ENCODE results near the gene APOC4.

DNA sequence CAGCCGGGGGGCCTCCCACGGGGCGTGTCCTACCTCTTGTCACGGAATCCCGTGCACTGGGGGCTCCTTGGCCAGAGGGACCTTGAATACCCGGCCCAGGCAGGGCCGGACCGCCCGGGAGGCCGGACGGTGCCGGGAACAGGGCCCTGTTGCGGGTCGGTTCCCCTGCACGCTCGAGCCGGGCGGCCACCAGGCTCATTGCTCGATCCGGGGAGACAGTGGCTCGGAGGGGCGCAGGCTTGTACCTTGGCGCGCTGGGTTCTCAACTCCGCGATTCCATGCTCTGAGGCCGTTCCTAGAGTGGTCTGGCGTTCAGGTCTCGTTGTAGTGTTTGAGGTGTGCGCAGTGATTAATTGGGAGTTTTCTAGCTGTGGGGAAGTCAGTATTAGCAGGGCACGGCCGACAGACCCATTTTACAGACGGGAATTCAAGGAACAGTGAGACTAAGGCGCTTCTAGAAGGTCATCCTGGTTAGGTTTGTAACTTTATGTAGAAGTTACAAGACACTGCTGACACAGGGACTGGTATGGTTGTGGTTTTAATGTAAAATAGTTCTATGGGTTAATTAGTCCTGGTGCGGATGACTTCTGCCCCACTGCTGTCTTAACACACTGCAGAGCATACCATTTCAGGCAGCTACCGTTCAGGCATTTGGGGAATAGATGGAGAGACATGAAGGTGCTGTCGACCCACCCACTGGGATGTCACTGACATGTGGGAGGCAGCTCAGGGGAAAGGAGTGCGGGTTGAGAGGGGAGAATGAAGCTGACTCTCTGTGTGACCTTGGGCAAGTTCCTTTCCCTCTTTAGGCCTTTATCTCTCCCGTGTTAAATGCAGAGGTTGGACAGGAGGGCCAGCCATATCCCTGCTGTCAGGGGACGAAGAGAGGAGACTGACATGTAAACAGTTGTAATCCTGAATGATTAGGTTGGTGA is 13.7 kb downstream of the APOC4 start:
- TF ChIP-seq POLR2AphosphoS5 (IDR thresholded peaks at IDR 0.05) (no peak), POLR2A (IDR thresholded peaks at IDR 0.05) (no peak)
- TF ChIP-seq, protein P1, sequence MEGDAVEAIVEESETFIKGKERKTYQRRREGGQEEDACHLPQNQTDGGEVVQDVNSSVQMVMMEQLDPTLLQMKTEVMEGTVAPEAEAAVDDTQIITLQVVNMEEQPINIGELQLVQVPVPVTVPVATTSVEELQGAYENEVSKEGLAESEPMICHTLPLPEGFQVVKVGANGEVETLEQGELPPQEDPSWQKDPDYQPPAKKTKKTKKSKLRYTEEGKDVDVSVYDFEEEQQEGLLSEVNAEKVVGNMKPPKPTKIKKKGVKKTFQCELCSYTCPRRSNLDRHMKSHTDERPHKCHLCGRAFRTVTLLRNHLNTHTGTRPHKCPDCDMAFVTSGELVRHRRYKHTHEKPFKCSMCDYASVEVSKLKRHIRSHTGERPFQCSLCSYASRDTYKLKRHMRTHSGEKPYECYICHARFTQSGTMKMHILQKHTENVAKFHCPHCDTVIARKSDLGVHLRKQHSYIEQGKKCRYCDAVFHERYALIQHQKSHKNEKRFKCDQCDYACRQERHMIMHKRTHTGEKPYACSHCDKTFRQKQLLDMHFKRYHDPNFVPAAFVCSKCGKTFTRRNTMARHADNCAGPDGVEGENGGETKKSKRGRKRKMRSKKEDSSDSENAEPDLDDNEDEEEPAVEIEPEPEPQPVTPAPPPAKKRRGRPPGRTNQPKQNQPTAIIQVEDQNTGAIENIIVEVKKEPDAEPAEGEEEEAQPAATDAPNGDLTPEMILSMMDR (IDR thresholded peaks at IDR 0.05) = no peak
